ENCODE results near the gene PAXX. TPM values are rescaled to one million over a fixed set of nuclear protein-coding genes. Genes with fewer than 3 reads are reported as not detected.

PAXX gene
- total RNA-seq, 1 donor from 2014 or later, result 10.0 TPM

DNA sequence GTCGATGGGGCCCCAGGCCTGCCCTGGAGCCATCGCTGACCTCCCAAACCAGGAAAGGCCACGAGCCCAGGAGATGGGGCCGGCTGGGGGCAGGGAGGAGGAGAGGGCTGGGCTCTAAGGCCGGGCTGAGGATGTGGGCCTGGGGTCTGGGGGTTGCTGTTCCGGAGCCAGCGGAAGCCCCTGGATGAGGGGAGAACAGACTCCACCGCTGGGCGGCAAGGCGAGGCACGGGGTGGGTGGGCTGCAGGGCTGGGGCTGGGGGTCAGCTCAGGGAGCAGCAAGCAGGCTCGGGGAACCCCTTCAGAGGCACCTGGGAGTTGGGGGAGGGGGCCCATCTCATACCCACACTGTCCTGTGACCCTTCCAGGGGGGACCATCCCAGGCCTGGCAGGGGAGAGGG lies 28.5 kb upstream of the PAXX start:
- FAIRE-seq, result no peak
- no peak overlapping the region for H3K4me3 ChIP-seq (ENCODE audit: low read depth, low read length)
- no peaks in the 10 kb centered on the region for H3K36me3 ChIP-seq (ENCODE audit: control insufficient read depth, insufficient read depth, low read length)
- TF ChIP-seq CTCF (IDR thresholded peaks at IDR 0.05; ENCODE audit: insufficient read depth, low read length, severe bottlenecking), result no peak
- DNase-seq (ENCODE audit: low read depth), result no peak
- peaks cover 5% of the 10 kb centered on the region for H3K27me3 ChIP-seq (ENCODE audit: control insufficient read depth, insufficient read depth, low read length)

DNA sequence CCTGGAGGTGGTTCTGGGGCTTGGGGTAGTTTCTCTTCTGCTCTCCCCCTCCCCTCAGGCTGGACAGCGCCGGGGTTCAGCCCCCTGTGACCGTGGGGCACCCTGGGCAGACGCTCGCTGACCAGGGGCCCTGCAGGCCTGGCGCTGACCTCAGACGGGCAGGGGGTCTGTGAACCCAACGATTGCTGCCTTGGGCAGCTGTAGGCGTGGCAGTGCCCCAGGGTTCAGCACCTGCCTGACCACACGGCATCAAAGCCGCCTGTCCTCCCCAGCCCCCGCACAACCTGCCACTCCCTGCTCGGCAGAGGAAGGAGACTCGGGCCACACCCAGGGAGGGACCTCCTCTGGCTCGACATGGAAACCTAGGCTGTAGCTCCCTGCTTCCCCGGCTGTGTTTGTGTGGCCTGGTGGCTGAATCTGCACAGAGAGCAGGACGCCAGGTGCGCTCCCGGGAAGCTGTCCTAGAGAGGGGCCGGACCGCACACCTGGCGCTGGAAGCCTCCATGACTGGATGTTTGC lies 28.0 kb upstream of the PAXX start:
- H3K36me3 ChIP-seq (ENCODE audit: control insufficient read depth, insufficient read depth, low read length), result no peaks in the 10 kb centered on the region
- DNase-seq (ENCODE audit: low read depth) (no peak), FAIRE-seq (no peak)
- H3K4me3 ChIP-seq (ENCODE audit: low read depth, low read length), result no peak overlapping the region
- peaks cover 5% of the 10 kb centered on the region for H3K27me3 ChIP-seq (ENCODE audit: control insufficient read depth, insufficient read depth, low read length)
- no peak for TF ChIP-seq CTCF (IDR thresholded peaks at IDR 0.05; ENCODE audit: insufficient read depth, low read length, severe bottlenecking)

- TF ChIP-seq CTCF (IDR thresholded peaks at IDR 0.05; ENCODE audit: insufficient read depth, low read length, severe bottlenecking), result no peak
- Histone ChIP-seq H3K27me3 (ENCODE audit: control insufficient read depth, insufficient read depth, low read length) (peaks cover 5% of the 10 kb centered on the region), H3K36me3 (ENCODE audit: control insufficient read depth, insufficient read depth, low read length) (no peaks in the 10 kb centered on the region), H3K4me3 (ENCODE audit: low read depth, low read length) (no peak overlapping the region)
- DNase-seq (ENCODE audit: low read depth) (no peak), FAIRE-seq (no peak)
Measured at GRCh38 chr9:136964833-136965422, 27.3 kb upstream of the PAXX start.

DNA sequence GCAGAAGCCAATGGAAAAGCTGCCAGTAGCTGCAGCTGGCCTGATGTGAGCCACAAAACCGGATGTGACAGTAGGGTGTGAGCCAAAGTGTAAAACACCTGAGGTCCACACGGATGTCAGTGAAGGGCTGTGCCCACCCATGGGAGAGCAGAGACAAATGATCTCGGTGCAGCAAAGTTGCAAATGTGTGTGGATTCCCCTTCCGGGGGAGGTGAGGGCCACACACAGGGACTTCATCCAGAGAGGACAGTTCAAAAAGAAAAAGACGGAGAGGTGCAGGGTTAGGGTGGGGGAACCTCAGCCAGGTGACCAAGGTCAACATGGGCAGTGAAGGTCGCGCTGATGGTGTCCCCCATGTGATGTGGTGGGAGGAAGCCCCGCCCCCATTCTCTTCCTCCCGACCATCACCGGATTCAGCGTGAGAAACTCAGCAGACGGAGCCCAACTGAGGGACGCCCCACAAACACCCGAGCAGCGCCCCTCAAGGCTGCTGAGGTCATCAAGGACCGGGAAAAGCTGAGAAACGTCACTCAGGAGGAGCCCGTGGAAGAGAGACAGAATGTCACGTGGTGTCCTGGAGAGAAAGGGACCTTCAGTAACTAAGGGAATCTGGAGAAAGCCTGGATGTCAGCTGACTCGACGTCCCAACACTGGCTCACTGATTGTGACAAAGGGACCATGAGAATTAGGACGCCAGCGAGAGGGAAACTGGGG lies 26.3 kb upstream of the PAXX start:
- TF ChIP-seq CTCF (IDR thresholded peaks at IDR 0.05; ENCODE audit: insufficient read depth, low read length, severe bottlenecking), result no peak
- H3K4me3 ChIP-seq (ENCODE audit: low read depth, low read length), result no peak overlapping the region
- FAIRE-seq (no peak), DNase-seq (ENCODE audit: low read depth) (no peak)
- peaks cover 5% of the 10 kb centered on the region for H3K27me3 ChIP-seq (ENCODE audit: control insufficient read depth, insufficient read depth, low read length)
- no peaks in the 10 kb centered on the region for H3K36me3 ChIP-seq (ENCODE audit: control insufficient read depth, insufficient read depth, low read length)

GRCh38 chr9:136968333-136969127 lies 23.7 kb upstream of the PAXX start:
- H3K4me3 ChIP-seq (ENCODE audit: low read depth, low read length), result no peak overlapping the region
- TF ChIP-seq CTCF (IDR thresholded peaks at IDR 0.05; ENCODE audit: insufficient read depth, low read length, severe bottlenecking), result no peak
- peaks cover 2% of the 10 kb centered on the region for H3K27me3 ChIP-seq (ENCODE audit: control insufficient read depth, insufficient read depth, low read length)
- H3K36me3 ChIP-seq (ENCODE audit: control insufficient read depth, insufficient read depth, low read length), result no peaks in the 10 kb centered on the region
- FAIRE-seq (no peak), DNase-seq (ENCODE audit: low read depth) (no peak)

All from bronchial epithelial cell (primary cell).